ENCODE results near the gene POU2F1. TPM values are rescaled to one million over a fixed set of nuclear protein-coding genes. Genes with fewer than 3 reads are reported as not detected.

Gene POU2F1
- total RNA-seq, 3 donors from 2014 or later: 20.0 to 29.0 (median 21.0) TPM

DNA sequence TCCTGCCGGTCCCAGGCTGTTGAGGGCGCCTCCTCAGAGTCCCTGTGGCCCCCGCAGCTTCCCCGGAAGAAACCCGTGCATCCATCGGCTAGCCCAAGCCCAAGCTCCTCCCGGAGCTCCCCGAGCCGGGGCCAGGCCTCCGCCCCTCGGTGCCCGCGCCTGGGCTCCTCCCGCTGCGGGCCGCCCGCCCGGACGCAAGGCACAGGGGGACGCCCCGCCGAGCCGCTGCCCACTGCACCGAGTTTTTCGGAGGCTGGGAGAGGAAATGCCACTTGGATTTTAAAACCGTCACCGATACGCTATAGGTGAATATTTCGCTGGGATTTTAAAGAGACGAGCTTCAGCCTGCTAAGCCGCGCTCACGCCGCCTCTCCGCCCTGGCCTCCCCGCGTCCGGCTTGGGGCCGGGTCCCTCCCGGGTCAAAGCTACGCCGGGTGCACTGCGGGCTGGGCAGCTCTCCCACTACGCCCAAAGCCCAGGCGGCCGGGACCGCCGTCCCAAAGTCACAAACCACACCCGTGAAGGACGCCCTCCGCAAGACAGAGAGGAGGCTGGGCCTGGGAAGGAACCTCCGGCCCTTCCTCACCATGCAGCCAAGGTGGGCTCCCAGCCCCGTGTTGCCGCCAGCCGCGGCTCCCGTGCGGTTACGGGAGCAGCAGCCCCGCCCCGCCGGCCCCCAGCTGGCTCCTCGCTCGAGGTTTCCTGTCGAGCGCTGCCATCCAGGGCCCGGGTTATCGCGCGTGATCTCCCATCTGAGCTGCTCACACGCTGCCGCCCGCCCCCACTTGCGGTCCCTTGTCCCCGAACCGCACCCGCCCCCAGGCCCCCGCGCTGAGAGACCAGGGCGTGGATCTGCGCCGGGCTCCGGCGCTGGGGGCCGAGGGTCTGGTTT is 234.5 kb downstream of the POU2F1 start:
- H3K4me3 ChIP-seq: peak overlapping the region; percentile 66 to 81 (median 76)
- DNase-seq (ENCODE audit: low spot score in 2 of 2): peak in 1 of 2 donors; percentile 45
- intact Hi-C loops (cut with DNase I; ENCODE audit: low total_unique reads): no loop called here

DNA sequence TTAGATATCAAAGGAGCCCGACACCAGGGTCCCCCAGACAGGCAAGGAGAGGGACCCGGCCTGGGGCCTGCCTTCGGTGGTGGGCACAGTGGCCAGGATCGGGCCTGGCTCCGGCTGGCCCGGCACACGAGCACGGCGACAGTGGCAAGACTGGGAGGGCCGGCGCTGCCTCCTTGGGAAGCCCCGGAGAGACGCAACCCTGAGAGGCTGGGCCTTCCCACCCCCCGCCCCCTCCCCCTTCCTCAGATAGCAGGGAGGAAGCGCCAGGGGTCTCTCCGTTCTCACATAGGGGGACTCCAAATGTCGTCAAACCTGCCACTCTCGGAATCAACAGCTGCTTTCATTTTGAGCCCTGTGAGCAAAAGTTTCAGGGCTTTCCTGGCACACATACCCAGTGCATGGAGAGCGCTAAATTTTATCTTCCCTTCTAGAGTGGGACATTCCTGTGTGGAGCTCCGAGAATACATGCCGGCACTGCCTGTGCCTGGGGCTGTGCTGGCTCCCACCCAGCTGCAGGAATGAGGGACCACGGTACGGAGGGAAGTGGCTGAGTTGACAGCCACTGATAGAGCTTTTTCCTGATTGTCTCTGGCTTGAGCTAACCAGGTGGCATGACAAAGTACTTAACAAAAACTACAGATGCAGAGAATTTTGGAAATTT is 235.2 kb downstream of the POU2F1 start:
- Histone ChIP-seq H3K4me3 (peak overlapping the region; percentile 66 to 81 (median 76)), H3K36me3 (no peaks in the 10 kb centered on the region), H3K9me3 (no peaks in the 10 kb centered on the region), H3K27ac (peak overlapping the region; percentile 89 to 91), H3K27me3 (no peaks in the 10 kb centered on the region), H3K4me1 (peaks cover 0 to 6% of the 10 kb centered on the region in 2 donors)
- TF ChIP-seq POLR2AphosphoS5 (IDR thresholded peaks at IDR 0.05) (peak in 1 of 3 donors; percentile 16), POLR2A (IDR thresholded peaks at IDR 0.05) (no peak)
- DNase-seq (ENCODE audit: low spot score in 2 of 2): no peak
- intact Hi-C loops (cut with DNase I; ENCODE audit: low total_unique reads): no loop called here

More for the DNA sequence above, 234.5 kb downstream of the POU2F1 start:
- no peak for TF ChIP-seq POLR2AphosphoS5 (IDR thresholded peaks at IDR 0.05)
- TF ChIP-seq POLR2A (IDR thresholded peaks at IDR 0.05): no peak
- TF ChIP-seq CTCF (IDR thresholded peaks at IDR 0.05): no peak
- Histone ChIP-seq H3K27ac (peak overlapping the region; percentile 89 to 91), H3K9me3 (no peaks in the 10 kb centered on the region), H3K27me3 (no peaks in the 10 kb centered on the region), H3K4me1 (peaks cover 0 to 6% of the 10 kb centered on the region in 2 donors), H3K36me3 (no peaks in the 10 kb centered on the region)

- peak overlapping the region in 1 of 2 donors; percentile 2 for H3K27ac ChIP-seq
- no peak for DNase-seq (ENCODE audit: low spot score in 2 of 2)
- no peaks in the 10 kb centered on the region for H3K9me3 ChIP-seq
- H3K27me3 ChIP-seq: no peaks in the 10 kb centered on the region
- intact Hi-C loops (cut with DNase I; ENCODE audit: low total_unique reads): no loop called here
- H3K4me1 ChIP-seq: peaks cover 0 to 6% of the 10 kb centered on the region in 2 donors
- TF ChIP-seq POLR2AphosphoS5 (IDR thresholded peaks at IDR 0.05) (no peak), CTCF (IDR thresholded peaks at IDR 0.05) (no peak), POLR2A (IDR thresholded peaks at IDR 0.05) (no peak)
- no peaks in the 10 kb centered on the region for H3K36me3 ChIP-seq
- H3K4me3 ChIP-seq: peak overlapping the region in 1 of 3 donors; percentile 81
Observed at GRCh38 chr1:167456524-167456923, 235.8 kb downstream of the POU2F1 start.

DNA sequence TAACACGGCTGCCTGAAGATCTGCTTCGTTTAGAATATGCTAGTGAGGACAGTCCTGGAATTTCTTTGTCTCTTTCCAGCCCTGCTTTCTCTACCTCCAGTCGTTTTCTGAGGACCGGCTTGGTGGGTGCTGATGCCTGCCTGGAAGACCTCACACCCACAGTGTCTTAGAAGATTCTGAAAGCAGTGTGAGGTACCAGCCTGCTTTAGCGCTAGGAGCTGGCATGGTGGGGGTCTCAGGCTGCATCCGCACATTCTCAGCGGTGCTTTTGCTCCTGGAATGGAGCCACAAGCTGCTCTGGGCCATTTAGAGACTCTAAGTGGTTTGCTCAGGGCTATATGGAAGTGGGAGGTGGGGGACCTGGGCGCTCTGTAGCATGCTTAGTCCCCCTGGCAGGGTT is 236.2 kb downstream of the POU2F1 start:
- Histone ChIP-seq H3K27me3 (no peaks in the 10 kb centered on the region), H3K9me3 (no peaks in the 10 kb centered on the region), H3K27ac (no peak overlapping the region), H3K36me3 (no peaks in the 10 kb centered on the region), H3K4me3 (no peak overlapping the region), H3K4me1 (peaks cover 0 to 6% of the 10 kb centered on the region in 2 donors)
- no peak for DNase-seq (ENCODE audit: low spot score in 2 of 2)
- TF ChIP-seq POLR2A (IDR thresholded peaks at IDR 0.05) (no peak), CTCF (IDR thresholded peaks at IDR 0.05) (no peak), POLR2AphosphoS5 (IDR thresholded peaks at IDR 0.05) (no peak)
- intact Hi-C loops (cut with DNase I; ENCODE audit: low total_unique reads): no loop called here

- Histone ChIP-seq H3K4me3 (no peak overlapping the region), H3K27ac (no peak overlapping the region), H3K36me3 (no peaks in the 10 kb centered on the region), H3K9me3 (no peaks in the 10 kb centered on the region), H3K4me1 (peaks cover 0 to 6% of the 10 kb centered on the region in 2 donors), H3K27me3 (no peaks in the 10 kb centered on the region)
- intact Hi-C loops (cut with DNase I; ENCODE audit: low total_unique reads): no loop called here
- no peak for TF ChIP-seq CTCF (IDR thresholded peaks at IDR 0.05)
- TF ChIP-seq POLR2A (IDR thresholded peaks at IDR 0.05): no peak
- TF ChIP-seq POLR2AphosphoS5 (IDR thresholded peaks at IDR 0.05): no peak
- DNase-seq (ENCODE audit: low spot score in 2 of 2): no peak
Observed at GRCh38 chr1:167457936-167458584, 237.4 kb downstream of the POU2F1 start.
